ENCODE measurements around the gene ADGRL2. TPM values are rescaled to one million over a fixed set of nuclear protein-coding genes. Genes with fewer than 3 reads are reported as not detected.

The ADGRL2 gene
- total RNA-seq, 2 experiments from 2014 or later: not detected

- no peak overlapping the region for H3K27ac Mint-ChIP-seq
- no peaks in the 10 kb centered on the region for H3K36me3 Mint-ChIP-seq
- peaks cover 75% of the 10 kb centered on the region for H3K27me3 Mint-ChIP-seq
- peak; percentile 2 for DNase-seq
- H3K4me3 Mint-ChIP-seq: no peak overlapping the region
- H3K9me3 Mint-ChIP-seq: no peaks in the 10 kb centered on the region
- peaks cover 5% of the 10 kb centered on the region for H3K4me1 Mint-ChIP-seq
Measured at GRCh38 chr1:81801651-81802456, 1.1 kb downstream of the ADGRL2 start.

DNA sequence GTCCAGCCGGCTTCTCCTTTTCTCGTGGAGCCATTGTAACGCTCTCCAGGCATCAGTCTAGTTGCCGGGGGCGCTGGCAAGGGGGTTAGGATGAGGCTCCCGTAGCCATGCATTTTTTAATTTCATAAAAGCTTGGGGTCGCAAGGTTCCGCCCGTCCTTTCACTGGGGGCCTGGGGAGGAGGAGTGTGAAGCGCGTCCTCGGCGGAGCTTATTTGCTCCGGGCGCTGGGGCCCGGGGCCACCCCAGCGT, 1.6 kb downstream of the ADGRL2 start:
- peaks cover 5% of the 10 kb centered on the region for H3K4me1 Mint-ChIP-seq

GRCh38 chr1:81802707-81803430, 2.1 kb downstream of the ADGRL2 start:
- DNase-seq: peak; percentile 1
- Mint-ChIP-seq H3K27me3 (peaks cover 75% of the 10 kb centered on the region), H3K27ac (no peak overlapping the region), H3K36me3 (no peaks in the 10 kb centered on the region), H3K4me1 (peaks cover 5% of the 10 kb centered on the region), H3K9me3 (no peaks in the 10 kb centered on the region), H3K4me3 (no peak overlapping the region)

More for the DNA sequence above, 1.6 kb downstream of the ADGRL2 start:
- Mint-ChIP-seq H3K36me3 (no peaks in the 10 kb centered on the region), H3K4me3 (no peak overlapping the region), H3K27ac (no peak overlapping the region), H3K9me3 (no peaks in the 10 kb centered on the region), H3K27me3 (peaks cover 75% of the 10 kb centered on the region)
- no peak for DNase-seq

GRCh38 chr1:81803431-81804110, 2.8 kb downstream of the ADGRL2 start:
- peaks cover 5% of the 10 kb centered on the region for H3K4me1 Mint-ChIP-seq
- H3K27me3 Mint-ChIP-seq: peaks cover 73% of the 10 kb centered on the region
- H3K36me3 Mint-ChIP-seq: no peaks in the 10 kb centered on the region
- no peaks in the 10 kb centered on the region for H3K9me3 Mint-ChIP-seq
- DNase-seq: no peak
- no peak overlapping the region for H3K4me3 Mint-ChIP-seq
- no peak overlapping the region for H3K27ac Mint-ChIP-seq

GRCh38 chr1:81804312-81804711, 3.6 kb downstream of the ADGRL2 start:
- H3K27ac Mint-ChIP-seq: no peak overlapping the region
- H3K36me3 Mint-ChIP-seq: no peaks in the 10 kb centered on the region
- no peaks in the 10 kb centered on the region for H3K9me3 Mint-ChIP-seq
- H3K27me3 Mint-ChIP-seq: peaks cover 66% of the 10 kb centered on the region
- DNase-seq: no peak
- H3K4me1 Mint-ChIP-seq: peaks cover 5% of the 10 kb centered on the region
- H3K4me3 Mint-ChIP-seq: no peak overlapping the region

DNA sequence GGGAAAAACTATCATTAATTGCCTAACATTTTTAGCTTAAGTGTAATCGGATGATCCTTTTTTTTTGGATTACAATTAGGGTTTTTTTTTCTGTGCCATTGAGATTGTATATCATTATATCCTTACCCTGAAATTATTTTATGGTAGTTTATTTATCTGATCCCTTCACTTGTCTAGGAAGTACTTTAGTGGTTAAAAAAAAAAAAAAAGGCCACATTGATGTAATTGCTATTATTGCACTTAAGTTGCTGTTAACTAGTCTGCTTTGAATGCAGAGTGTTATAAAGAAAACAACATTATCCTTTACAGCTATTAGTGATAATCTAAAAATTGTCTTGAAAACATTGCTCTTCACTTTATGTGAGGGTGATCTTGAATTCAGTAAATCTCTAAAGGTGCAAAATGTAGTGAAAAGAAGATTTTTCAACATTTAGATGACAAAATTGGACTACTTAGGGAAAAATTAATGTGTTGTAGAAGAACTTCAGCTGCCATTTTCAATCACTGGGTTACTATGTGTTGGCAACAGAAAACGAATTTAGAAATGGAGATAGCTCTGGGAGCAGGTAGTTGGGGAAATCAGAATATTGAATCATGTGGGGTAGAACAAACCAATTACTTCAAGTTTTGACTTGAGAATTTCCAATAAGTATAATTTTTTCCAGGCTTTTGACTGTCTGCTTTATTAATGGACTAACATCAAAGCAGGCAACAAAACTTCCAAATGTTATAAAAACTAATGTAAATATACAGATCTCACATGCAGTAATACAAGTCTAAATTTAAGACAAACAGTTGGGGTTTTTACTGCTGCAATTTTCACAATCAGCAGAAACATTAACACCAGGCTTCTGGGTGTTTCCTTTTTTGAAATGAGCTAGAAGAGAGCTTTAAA, 5.0 kb downstream of the ADGRL2 start:
- Mint-ChIP-seq H3K27me3 (peaks cover 52% of the 10 kb centered on the region), H3K4me1 (peaks cover 3% of the 10 kb centered on the region), H3K4me3 (no peak overlapping the region), H3K36me3 (no peaks in the 10 kb centered on the region), H3K27ac (no peak overlapping the region), H3K9me3 (no peaks in the 10 kb centered on the region)
- no peak for DNase-seq

DNA sequence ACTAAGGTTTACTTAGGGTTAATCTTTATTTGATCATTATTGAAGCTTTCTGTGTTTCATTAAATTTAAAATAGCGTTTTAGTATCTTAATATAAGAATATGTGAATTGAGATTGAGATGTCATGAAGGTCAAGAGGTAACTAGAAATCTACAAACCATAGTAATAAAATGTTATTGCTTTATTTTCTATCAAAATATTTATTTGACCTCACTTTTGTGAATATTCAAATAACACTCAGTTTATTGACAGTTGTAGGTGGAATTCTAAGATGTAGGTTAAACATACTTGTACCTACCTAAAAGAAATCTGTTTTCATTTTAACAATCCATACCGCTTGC, 5.7 kb downstream of the ADGRL2 start:
- DNase-seq: no peak
- no peaks in the 10 kb centered on the region for H3K36me3 Mint-ChIP-seq
- no peaks in the 10 kb centered on the region for H3K9me3 Mint-ChIP-seq
- H3K27me3 Mint-ChIP-seq: peaks cover 50% of the 10 kb centered on the region
- no peak overlapping the region for H3K4me3 Mint-ChIP-seq
- H3K4me1 Mint-ChIP-seq: no peaks in the 10 kb centered on the region
- no peak overlapping the region for H3K27ac Mint-ChIP-seq

GRCh38 chr1:81808760-81809159, 8.0 kb downstream of the ADGRL2 start:
- Mint-ChIP-seq H3K27me3 (peaks cover 29% of the 10 kb centered on the region), H3K4me3 (no peak overlapping the region), H3K4me1 (no peaks in the 10 kb centered on the region), H3K36me3 (no peaks in the 10 kb centered on the region), H3K27ac (no peak overlapping the region), H3K9me3 (no peaks in the 10 kb centered on the region)
- no peak for DNase-seq

GRCh38 chr1:81809808-81810207, 9.1 kb downstream of the ADGRL2 start:
- Mint-ChIP-seq H3K27me3 (peaks cover 19% of the 10 kb centered on the region), H3K9me3 (no peaks in the 10 kb centered on the region), H3K36me3 (no peaks in the 10 kb centered on the region), H3K4me3 (no peak overlapping the region), H3K27ac (no peak overlapping the region), H3K4me1 (no peaks in the 10 kb centered on the region)
- DNase-seq: no peak

- no peak for DNase-seq
- H3K4me1 Mint-ChIP-seq: no peaks in the 10 kb centered on the region
- no peak overlapping the region for H3K27ac Mint-ChIP-seq
- no peaks in the 10 kb centered on the region for H3K9me3 Mint-ChIP-seq
- H3K36me3 Mint-ChIP-seq: no peaks in the 10 kb centered on the region
- peaks cover 3% of the 10 kb centered on the region for H3K27me3 Mint-ChIP-seq
- H3K4me3 Mint-ChIP-seq: no peak overlapping the region
Measured at GRCh38 chr1:81811757-81812371, 11.1 kb downstream of the ADGRL2 start.

DNA sequence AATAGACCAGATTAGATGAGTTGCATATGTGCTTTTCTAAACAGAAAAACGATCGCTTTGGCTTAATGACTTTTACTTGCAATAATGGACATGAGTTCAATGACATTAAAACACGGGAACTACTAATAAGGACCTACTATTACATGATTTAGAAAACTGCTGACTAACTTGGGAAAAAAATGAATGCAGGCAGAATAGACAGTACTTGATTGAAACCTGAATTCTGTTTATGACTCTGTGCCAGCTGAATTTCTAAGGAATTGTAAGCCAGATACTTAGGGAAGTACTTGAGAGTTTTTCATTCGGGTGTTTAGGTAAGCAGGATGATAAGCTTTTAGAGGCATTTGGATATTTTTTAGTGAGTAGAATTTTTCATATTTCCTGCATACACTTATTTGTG, 12.0 kb downstream of the ADGRL2 start:
- no peak overlapping the region for H3K4me3 Mint-ChIP-seq
- no peak overlapping the region for H3K27ac Mint-ChIP-seq
- H3K4me1 Mint-ChIP-seq: no peaks in the 10 kb centered on the region
- no peak for DNase-seq
- no peaks in the 10 kb centered on the region for H3K36me3 Mint-ChIP-seq
- H3K9me3 Mint-ChIP-seq: no peaks in the 10 kb centered on the region
- H3K27me3 Mint-ChIP-seq: peaks cover 3% of the 10 kb centered on the region

DNA sequence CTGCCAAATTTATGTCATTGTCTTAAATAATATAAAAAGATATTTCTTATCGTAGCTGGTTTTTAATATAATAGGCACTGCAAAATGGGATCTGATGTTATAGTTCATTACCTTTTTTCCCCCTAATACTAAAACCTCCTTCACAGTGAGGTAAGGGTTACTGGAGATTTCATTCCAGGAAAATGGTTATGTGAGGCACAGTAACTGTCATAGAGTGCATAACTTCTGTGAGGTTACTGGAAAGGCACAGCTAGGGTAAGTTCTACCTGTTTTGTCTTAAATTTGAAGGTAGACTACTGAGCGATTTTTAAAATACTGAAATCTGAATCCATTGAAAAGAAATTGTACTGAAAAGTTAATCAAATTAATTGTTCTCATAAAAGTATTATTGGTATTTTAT, 13.0 kb downstream of the ADGRL2 start:
- Mint-ChIP-seq H3K4me3 (no peak overlapping the region), H3K27me3 (peaks cover 3% of the 10 kb centered on the region), H3K9me3 (no peaks in the 10 kb centered on the region), H3K4me1 (no peaks in the 10 kb centered on the region), H3K27ac (no peak overlapping the region), H3K36me3 (no peaks in the 10 kb centered on the region)
- DNase-seq: no peak

- no peak overlapping the region for H3K27ac Mint-ChIP-seq
- H3K27me3 Mint-ChIP-seq: no peaks in the 10 kb centered on the region
- no peak overlapping the region for H3K4me3 Mint-ChIP-seq
- no peaks in the 10 kb centered on the region for H3K36me3 Mint-ChIP-seq
- no peaks in the 10 kb centered on the region for H3K4me1 Mint-ChIP-seq
- no peaks in the 10 kb centered on the region for H3K9me3 Mint-ChIP-seq
- DNase-seq: no peak
Measured at GRCh38 chr1:81819613-81820012, 18.9 kb downstream of the ADGRL2 start.

DNA sequence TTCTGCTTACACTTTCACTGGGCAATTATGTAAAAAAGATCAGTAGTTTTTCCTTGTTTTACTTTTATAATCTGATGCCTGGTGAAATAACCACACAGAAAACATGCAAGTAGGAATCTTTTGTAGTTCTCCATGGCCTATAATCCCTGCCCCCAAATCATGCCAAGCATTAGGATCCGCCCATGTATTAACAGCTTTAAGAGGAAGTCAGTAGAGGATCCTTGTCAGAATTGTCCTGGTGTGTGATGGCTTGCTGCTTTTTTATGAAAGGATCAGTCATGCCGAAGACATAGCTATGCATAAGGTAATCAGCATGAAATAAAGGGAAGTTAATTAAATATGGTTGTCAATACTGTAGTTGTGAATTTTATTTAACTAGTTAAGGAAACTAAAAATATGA, 20.0 kb downstream of the ADGRL2 start:
- Mint-ChIP-seq H3K4me1 (no peaks in the 10 kb centered on the region), H3K27me3 (no peaks in the 10 kb centered on the region), H3K9me3 (peaks cover 2% of the 10 kb centered on the region), H3K36me3 (no peaks in the 10 kb centered on the region), H3K27ac (no peak overlapping the region), H3K4me3 (no peak overlapping the region)
- DNase-seq: no peak
